ENCODE data around the gene CD82.

The CD82 gene

GRCh38 chr11:44525473-44526252 lies 39.8 kb upstream of the CD82 start:
- Histone ChIP-seq H3K4me1 (ENCODE audit: control insufficient read depth, insufficient read depth, low read length) (peaks cover 33% of the 10 kb centered on the region), H3K36me3 (ENCODE audit: control insufficient read depth, insufficient read depth, low read length) (no peaks in the 10 kb centered on the region), H3K27ac (ENCODE audit: insufficient read depth, low read depth, low read length, poor library complexity, severe bottlenecking) (no peak overlapping the region), H3K4me3 (ENCODE audit: insufficient read depth, low read depth, low read length) (no peak overlapping the region), H3K9me3 (ENCODE audit: control insufficient read depth, low read length) (no peaks in the 10 kb centered on the region), H3K27me3 (ENCODE audit: control insufficient read depth, insufficient read depth, low read length, poor library complexity, severe bottlenecking) (no peaks in the 10 kb centered on the region)
- 86 to 87% methylated on average over 20 of the region's 20 CpGs for WGBS, 2 experiments

- H3K36me3 ChIP-seq (ENCODE audit: control insufficient read depth, insufficient read depth, low read length): no peaks in the 10 kb centered on the region
- 42 to 49% methylated on average over 12 of the region's 12 CpGs for WGBS, 2 experiments
- peaks cover 30% of the 10 kb centered on the region for H3K4me1 ChIP-seq (ENCODE audit: control insufficient read depth, insufficient read depth, low read length)
- H3K4me3 ChIP-seq (ENCODE audit: insufficient read depth, low read depth, low read length): no peak overlapping the region
- no peaks in the 10 kb centered on the region for H3K27me3 ChIP-seq (ENCODE audit: control insufficient read depth, insufficient read depth, low read length, poor library complexity, severe bottlenecking)
- H3K27ac ChIP-seq (ENCODE audit: insufficient read depth, low read depth, low read length, poor library complexity, severe bottlenecking): no peak overlapping the region
- no peaks in the 10 kb centered on the region for H3K9me3 ChIP-seq (ENCODE audit: control insufficient read depth, low read length)
Observed at GRCh38 chr11:44526438-44526837, 39.0 kb upstream of the CD82 start.

GRCh38 chr11:44527476-44527875 lies 38.0 kb upstream of the CD82 start:
- Histone ChIP-seq H3K4me1 (ENCODE audit: control insufficient read depth, insufficient read depth, low read length) (peaks cover 30% of the 10 kb centered on the region), H3K27ac (ENCODE audit: insufficient read depth, low read depth, low read length, poor library complexity, severe bottlenecking) (no peak overlapping the region), H3K27me3 (ENCODE audit: control insufficient read depth, insufficient read depth, low read length, poor library complexity, severe bottlenecking) (no peaks in the 10 kb centered on the region), H3K4me3 (ENCODE audit: insufficient read depth, low read depth, low read length) (no peak overlapping the region), H3K36me3 (ENCODE audit: control insufficient read depth, insufficient read depth, low read length) (no peaks in the 10 kb centered on the region), H3K9me3 (ENCODE audit: control insufficient read depth, low read length) (no peaks in the 10 kb centered on the region)
- 61 to 77% methylated on average over 10 of the region's 10 CpGs for WGBS, 2 experiments

- Histone ChIP-seq H3K27ac (ENCODE audit: insufficient read depth, low read depth, low read length, poor library complexity, severe bottlenecking) (no peak overlapping the region), H3K36me3 (ENCODE audit: control insufficient read depth, insufficient read depth, low read length) (no peaks in the 10 kb centered on the region), H3K27me3 (ENCODE audit: control insufficient read depth, insufficient read depth, low read length, poor library complexity, severe bottlenecking) (no peaks in the 10 kb centered on the region), H3K4me3 (ENCODE audit: insufficient read depth, low read depth, low read length) (no peak overlapping the region), H3K9me3 (ENCODE audit: control insufficient read depth, low read length) (no peaks in the 10 kb centered on the region), H3K4me1 (ENCODE audit: control insufficient read depth, insufficient read depth, low read length) (peaks cover 30% of the 10 kb centered on the region)
- 66 to 68% methylated on average over 8 of the region's 8 CpGs for WGBS, 2 experiments
Observed at GRCh38 chr11:44528103-44528502, 37.4 kb upstream of the CD82 start.

- 88 to 92% methylated on average over 2 of the region's 2 CpGs for WGBS, 2 experiments
- Histone ChIP-seq H3K27me3 (ENCODE audit: control insufficient read depth, insufficient read depth, low read length, poor library complexity, severe bottlenecking) (no peaks in the 10 kb centered on the region), H3K4me3 (ENCODE audit: insufficient read depth, low read depth, low read length) (no peak overlapping the region), H3K27ac (ENCODE audit: insufficient read depth, low read depth, low read length, poor library complexity, severe bottlenecking) (no peak overlapping the region), H3K9me3 (ENCODE audit: control insufficient read depth, low read length) (no peaks in the 10 kb centered on the region), H3K4me1 (ENCODE audit: control insufficient read depth, insufficient read depth, low read length) (peaks cover 30% of the 10 kb centered on the region), H3K36me3 (ENCODE audit: control insufficient read depth, insufficient read depth, low read length) (no peaks in the 10 kb centered on the region)
Observed at GRCh38 chr11:44528581-44528980, 36.9 kb upstream of the CD82 start.

GRCh38 chr11:44529895-44530412 lies 35.5 kb upstream of the CD82 start:
- Histone ChIP-seq H3K36me3 (ENCODE audit: control insufficient read depth, insufficient read depth, low read length) (no peaks in the 10 kb centered on the region), H3K4me3 (ENCODE audit: insufficient read depth, low read depth, low read length) (no peak overlapping the region), H3K27me3 (ENCODE audit: control insufficient read depth, insufficient read depth, low read length, poor library complexity, severe bottlenecking) (no peaks in the 10 kb centered on the region), H3K9me3 (ENCODE audit: control insufficient read depth, low read length) (no peaks in the 10 kb centered on the region), H3K4me1 (ENCODE audit: control insufficient read depth, insufficient read depth, low read length) (peaks cover 27% of the 10 kb centered on the region), H3K27ac (ENCODE audit: insufficient read depth, low read depth, low read length, poor library complexity, severe bottlenecking) (no peak overlapping the region)
- WGBS, 2 experiments: 93 to 94% methylated on average over 7 of the region's 7 CpGs

- H3K4me3 ChIP-seq (ENCODE audit: insufficient read depth, low read depth, low read length): no peak overlapping the region
- peaks cover 27% of the 10 kb centered on the region for H3K4me1 ChIP-seq (ENCODE audit: control insufficient read depth, insufficient read depth, low read length)
- H3K27ac ChIP-seq (ENCODE audit: insufficient read depth, low read depth, low read length, poor library complexity, severe bottlenecking): no peak overlapping the region
- no peaks in the 10 kb centered on the region for H3K36me3 ChIP-seq (ENCODE audit: control insufficient read depth, insufficient read depth, low read length)
- no peaks in the 10 kb centered on the region for H3K27me3 ChIP-seq (ENCODE audit: control insufficient read depth, insufficient read depth, low read length, poor library complexity, severe bottlenecking)
- no peaks in the 10 kb centered on the region for H3K9me3 ChIP-seq (ENCODE audit: control insufficient read depth, low read length)
- WGBS, 2 experiments: 77 to 79% methylated on average over 9 of the region's 9 CpGs
Observed at GRCh38 chr11:44530413-44531115, 34.9 kb upstream of the CD82 start.

GRCh38 chr11:44531116-44531504 lies 34.4 kb upstream of the CD82 start:
- H3K27ac ChIP-seq (ENCODE audit: insufficient read depth, low read depth, low read length, poor library complexity, severe bottlenecking): no peak overlapping the region
- peaks cover 23% of the 10 kb centered on the region for H3K4me1 ChIP-seq (ENCODE audit: control insufficient read depth, insufficient read depth, low read length)
- no peaks in the 10 kb centered on the region for H3K27me3 ChIP-seq (ENCODE audit: control insufficient read depth, insufficient read depth, low read length, poor library complexity, severe bottlenecking)
- H3K9me3 ChIP-seq (ENCODE audit: control insufficient read depth, low read length): no peaks in the 10 kb centered on the region
- 75% methylated on average over 9 of the region's 9 CpGs for WGBS, 2 experiments
- no peak overlapping the region for H3K4me3 ChIP-seq (ENCODE audit: insufficient read depth, low read depth, low read length)
- H3K36me3 ChIP-seq (ENCODE audit: control insufficient read depth, insufficient read depth, low read length): no peaks in the 10 kb centered on the region

- WGBS, 2 experiments: 93 to 94% methylated on average over 8 of the region's 8 CpGs
- H3K4me1 ChIP-seq (ENCODE audit: control insufficient read depth, insufficient read depth, low read length): peaks cover 18% of the 10 kb centered on the region
- no peak overlapping the region for H3K4me3 ChIP-seq (ENCODE audit: insufficient read depth, low read depth, low read length)
- H3K27me3 ChIP-seq (ENCODE audit: control insufficient read depth, insufficient read depth, low read length, poor library complexity, severe bottlenecking): no peaks in the 10 kb centered on the region
- H3K36me3 ChIP-seq (ENCODE audit: control insufficient read depth, insufficient read depth, low read length): no peaks in the 10 kb centered on the region
- no peak overlapping the region for H3K27ac ChIP-seq (ENCODE audit: insufficient read depth, low read depth, low read length, poor library complexity, severe bottlenecking)
- no peaks in the 10 kb centered on the region for H3K9me3 ChIP-seq (ENCODE audit: control insufficient read depth, low read length)
Observed at GRCh38 chr11:44531636-44532035, 33.8 kb upstream of the CD82 start.

- Histone ChIP-seq H3K4me3 (ENCODE audit: insufficient read depth, low read depth, low read length) (no peak overlapping the region), H3K4me1 (ENCODE audit: control insufficient read depth, insufficient read depth, low read length) (peaks cover 7% of the 10 kb centered on the region), H3K27me3 (ENCODE audit: control insufficient read depth, insufficient read depth, low read length, poor library complexity, severe bottlenecking) (peaks cover 2% of the 10 kb centered on the region), H3K36me3 (ENCODE audit: control insufficient read depth, insufficient read depth, low read length) (no peaks in the 10 kb centered on the region), H3K9me3 (ENCODE audit: control insufficient read depth, low read length) (no peaks in the 10 kb centered on the region), H3K27ac (ENCODE audit: insufficient read depth, low read depth, low read length, poor library complexity, severe bottlenecking) (no peak overlapping the region)
- WGBS, 2 experiments: 63 to 80% methylated on average over 2 to 4 of the region's 4 CpGs
Observed at GRCh38 chr11:44532809-44533208, 32.7 kb upstream of the CD82 start.
